ENCODE data around the gene EPB41L2. TPM values are rescaled to one million over a fixed set of nuclear protein-coding genes. Genes with fewer than 3 reads are reported as not detected.

Gene EPB41L2
- total RNA-seq, 2 donors from 2014 or later: 43.5 to 47.2 TPM

- H3K27me3 ChIP-seq: no peaks in the 10 kb centered on the region
- TF ChIP-seq CTCF (IDR thresholded peaks at IDR 0.05): no peak
- no peak for TF ChIP-seq POLR2A (IDR thresholded peaks at IDR 0.05)
- WGBS, 2 donors: 80% methylated on average over 4 of the region's 4 CpGs
- H3K4me1 ChIP-seq: no peaks in the 10 kb centered on the region
- no peak overlapping the region for H3K27ac ChIP-seq
- no peak overlapping the region for H3K4me3 ChIP-seq
- intact Hi-C loops (cut with DNase I): no loop called here
- no peak for DNase-seq
- H3K9me3 ChIP-seq: peaks cover 0 to 16% (median 0%) of the 10 kb centered on the region in 3 donors
- ATAC-seq: no peak
- no peaks in the 10 kb centered on the region for H3K36me3 ChIP-seq (replicated peaks in 1 of 2; ENCODE audit: insufficient read depth in 1 of 2, low read depth in 2 of 2)
Observed at GRCh38 chr6:131052181-131052580, 10.9 kb downstream of the EPB41L2 start.

- peaks cover 0 to 16% (median 0%) of the 10 kb centered on the region in 3 donors for H3K9me3 ChIP-seq
- intact Hi-C loops (cut with DNase I): no loop called here
- DNase-seq (no peak), ATAC-seq (no peak)
- H3K27me3 ChIP-seq: no peaks in the 10 kb centered on the region
- H3K27ac ChIP-seq: no peak overlapping the region
- H3K4me1 ChIP-seq: no peaks in the 10 kb centered on the region
- WGBS, 2 donors: 95 to 96% methylated on average over 1 of the region's 1 CpG
- no peak overlapping the region for H3K4me3 ChIP-seq
- H3K36me3 ChIP-seq (replicated peaks in 1 of 2; ENCODE audit: insufficient read depth in 1 of 2, low read depth in 2 of 2): no peaks in the 10 kb centered on the region
- no peak for TF ChIP-seq CTCF (IDR thresholded peaks at IDR 0.05)
- no peak for TF ChIP-seq POLR2A (IDR thresholded peaks at IDR 0.05)
Observed at GRCh38 chr6:131051341-131051740, 11.7 kb downstream of the EPB41L2 start.

GRCh38 chr6:131049608-131050007 lies 13.4 kb downstream of the EPB41L2 start:
- Histone ChIP-seq H3K4me3 (no peak overlapping the region), H3K27me3 (no peaks in the 10 kb centered on the region), H3K36me3 (replicated peaks in 1 of 2; ENCODE audit: insufficient read depth in 1 of 2, low read depth in 2 of 2) (no peaks in the 10 kb centered on the region), H3K27ac (no peak overlapping the region), H3K9me3 (peaks cover 0 to 11% (median 0%) of the 10 kb centered on the region in 3 donors), H3K4me1 (no peaks in the 10 kb centered on the region)
- no peak for DNase-seq
- no peak for ATAC-seq
- no peak for TF ChIP-seq CTCF (IDR thresholded peaks at IDR 0.05)
- TF ChIP-seq POLR2A (IDR thresholded peaks at IDR 0.05): no peak
- intact Hi-C loops (cut with DNase I): no loop called here
- 85 to 89% methylated on average over 3 of the region's 3 CpGs for WGBS, 2 donors

GRCh38 chr6:131048933-131049515 lies 14.0 kb downstream of the EPB41L2 start:
- DNase-seq (no peak), ATAC-seq (no peak)
- WGBS, 2 donors: 84 to 89% methylated on average over 4 of the region's 4 CpGs
- H3K4me1 ChIP-seq: no peaks in the 10 kb centered on the region
- H3K4me3 ChIP-seq: no peak overlapping the region
- no peaks in the 10 kb centered on the region for H3K36me3 ChIP-seq (replicated peaks in 1 of 2; ENCODE audit: insufficient read depth in 1 of 2, low read depth in 2 of 2)
- TF ChIP-seq POLR2A (IDR thresholded peaks at IDR 0.05) (no peak), CTCF (IDR thresholded peaks at IDR 0.05) (no peak)
- no peak overlapping the region for H3K27ac ChIP-seq
- H3K9me3 ChIP-seq: peaks cover 0 to 5% (median 0%) of the 10 kb centered on the region in 3 donors
- H3K27me3 ChIP-seq: no peaks in the 10 kb centered on the region
- intact Hi-C loops (cut with DNase I): no loop called here

GRCh38 chr6:131048459-131048858 lies 14.6 kb downstream of the EPB41L2 start:
- H3K27ac ChIP-seq: no peak overlapping the region
- no peaks in the 10 kb centered on the region for H3K36me3 ChIP-seq (replicated peaks in 1 of 2; ENCODE audit: insufficient read depth in 1 of 2, low read depth in 2 of 2)
- DNase-seq: no peak
- no peak for ATAC-seq
- H3K4me3 ChIP-seq: no peak overlapping the region
- intact Hi-C loops (cut with DNase I): no loop called here
- WGBS, 2 donors: 87 to 93% methylated on average over 5 of the region's 5 CpGs
- TF ChIP-seq POLR2A (IDR thresholded peaks at IDR 0.05) (no peak), CTCF (IDR thresholded peaks at IDR 0.05) (no peak)
- H3K27me3 ChIP-seq: no peaks in the 10 kb centered on the region
- H3K4me1 ChIP-seq: no peaks in the 10 kb centered on the region
- H3K9me3 ChIP-seq: no peaks in the 10 kb centered on the region

All from body of pancreas (tissue), 4 donors.